HCT116 (cell line): Measurements from ENCODE around the gene PRSS58. TPM values are rescaled to one million over a fixed set of nuclear protein-coding genes. Genes with fewer than 3 reads are reported as not detected.

Experiments used
- ATAC-seq: fragments of 200-7000 bp; cut with Tn5 transposase; 2 replicates; pipeline ENCODE4 v1.9.1; 2020; ENCODE audit warnings: mild to moderate bottlenecking, moderate library complexity
- BruUV-seq: library from RNA; stranded (reverse); fragments of 400-500 nt; replicated peaks from 2 replicates; lab custom pipeline; 2021; lab: Mats Ljungman, UMichigan
- CTCF ChIA-PET: fragments of 300-600 bp; sonication (Branson Sonifier 250); formaldehyde crosslinking; loops from one replicate; lab custom pipeline; 2021; ENCODE audit warnings: antibody characterized with exemption; lab: Charles Lee
- POLR2A ChIA-PET: fragments of 300-600, 350-600 bp; sonication (Branson Sonifier 250); formaldehyde crosslinking; loops from one replicate; lab custom pipeline; 2021; ENCODE audit warnings: antibody characterized with exemption; lab: Charles Lee
- RAD21 ChIA-PET, 2 experiments: fragments of 300-600 bp; sonication (Branson Sonifier 250); formaldehyde crosslinking; loops; one replicate each; lab custom pipeline; 2023; ENCODE audit warnings: low total read pairs in 2 of 2; ENCODE audit not compliant: uncharacterized antibody in 2 of 2, unreplicated experiment in 2 of 2, low non-redundant PET in 1 of 2; lab: Charles Lee
- DNase-seq: peaks from one replicate; pipeline ENCODE4 v3.0.0-alpha.2; 2010; ENCODE audit warnings: low read depth, low spot score
- H2AFZ ChIP-seq: fragments of 200-600 bp; shearing (Covaris generic), sonication (generic); 2 replicates; pipeline ENCODE4 v1.6.1; 2017; ENCODE audit warnings: low read depth, mixed run types, mixed read lengths, antibody characterized with exemption, low read length; ENCODE audit not compliant: poor library complexity, severe bottlenecking
- H3K27ac ChIP-seq: 2 replicates; pipeline ENCODE4 v1.5.1; 2012; ENCODE audit warnings: low read depth, low read length
- H3K27me3 ChIP-seq: fragments of 200-600 bp; sonication (generic); 2 replicates; pipeline ENCODE4 v1.6.1; 2016; ENCODE audit warnings: mixed run types, low read length, mixed read lengths; ENCODE audit not compliant: insufficient read depth
- H3K36me3 ChIP-seq, 2 experiments: fragments of 200-500 bp in 1 of 2; fragments of 200-600 bp in 1 of 2; sonication (Bioruptor generic) in 1 of 2; sonication (generic) in 1 of 2; 2 replicates each; pipeline versions ENCODE4 v1.5.1 to v1.6.1; 2014 to 2016; ENCODE audit warnings: low read length in 2 of 2, inconsistent platforms in 1 of 2, mixed read lengths in 1 of 2, mixed run types in 1 of 2; ENCODE audit not compliant: insufficient read depth in 2 of 2, control insufficient read depth in 1 of 2
- H3K4me1 ChIP-seq, 2 experiments: fragments of 200-600 bp in 1 of 2; sonication (generic) in 1 of 2; 2 replicates each; pipeline versions ENCODE4 v1.5.1 to v1.6.1; 2012 to 2017; ENCODE audit warnings: low read length in 2 of 2, inconsistent platforms in 1 of 2, mild to moderate bottlenecking in 1 of 2, mixed read lengths in 1 of 2, mixed run types in 1 of 2, moderate library complexity in 1 of 2; ENCODE audit not compliant: insufficient read depth in 2 of 2, control insufficient read depth in 1 of 2
- H3K4me2 ChIP-seq: fragments of 200-600 bp; sonication (generic); 2 replicates; pipeline ENCODE4 v1.6.1; 2017; ENCODE audit warnings: mixed run types, low read length, mixed read lengths
- H3K4me3 ChIP-seq, 2 experiments: fragments of 200-600 bp in 1 of 2; sonication (generic) in 1 of 2; replicated peaks in 1 of 2; 2 replicates each; pipeline ENCODE4 v1.5.1; 2011 to 2016; ENCODE audit warnings: low read length in 2 of 2, control low read depth in 1 of 2, low read depth in 1 of 2, mild to moderate bottlenecking in 1 of 2, mixed read lengths in 1 of 2, mixed run types in 1 of 2
- H3K79me2 ChIP-seq: fragments of 200-600 bp; sonication (generic); 2 replicates; pipeline ENCODE4 v1.6.1; 2017; ENCODE audit warnings: mild to moderate bottlenecking, mixed run types, low read length, moderate library complexity, mixed read lengths; ENCODE audit not compliant: insufficient read depth
- H3K9ac ChIP-seq: fragments of 200-600 bp; sonication (generic); 2 replicates; pipeline ENCODE4 v1.6.1; 2016; ENCODE audit warnings: low read length, mixed read lengths
- H3K9me2 ChIP-seq: fragments of 200-600 bp; sonication (generic), shearing (Covaris generic); 2 replicates; pipeline ENCODE4 v1.6.1; 2017; ENCODE audit warnings: mixed run types, mild to moderate bottlenecking, moderate library complexity; ENCODE audit not compliant: insufficient read depth
- H3K9me3 ChIP-seq, 2 experiments: fragments of 200-500 bp in 1 of 2; fragments of 200-600 bp in 1 of 2; sonication (Bioruptor generic) in 1 of 2; sonication (generic) in 1 of 2; 2 replicates each; pipeline ENCODE4 v1.6.1; 2014 to 2017; ENCODE audit warnings: low read length in 2 of 2, mixed read lengths in 2 of 2, inconsistent platforms in 1 of 2, low read depth in 1 of 2, mild to moderate bottlenecking in 1 of 2, mixed run types in 1 of 2, moderate library complexity in 1 of 2; ENCODE audit not compliant: control insufficient read depth in 1 of 2, insufficient read depth in 1 of 2
- H4K20me1 ChIP-seq: fragments of 200-600 bp; sonication (generic), shearing (Covaris generic); 2 replicates; pipeline ENCODE4 v1.6.1; 2017; ENCODE audit warnings: mixed run types, mild to moderate bottlenecking, moderate library complexity; ENCODE audit not compliant: insufficient read depth
- CEBPB ChIP-seq: IDR thresholded peaks from 2 replicates; pipeline ENCODE4 v1.6.1; 2012; ENCODE audit warnings: low read depth
- EGR1 ChIP-seq: IDR thresholded peaks from 2 replicates; pipeline ENCODE4 v1.6.1; 2012; ENCODE audit warnings: low read depth
- ELF1 ChIP-seq: IDR thresholded peaks from 2 replicates; pipeline ENCODE4 v1.6.1; 2012; ENCODE audit warnings: low read depth, borderline replicate concordance
- JUND ChIP-seq: IDR thresholded peaks from 2 replicates; pipeline ENCODE4 v1.6.1; 2012
- RAD21 ChIP-seq: IDR thresholded peaks from 2 replicates; pipeline ENCODE4 v1.6.1; 2012; ENCODE audit warnings: low read depth, mild to moderate bottlenecking
- REST ChIP-seq: IDR thresholded peaks from 2 replicates; pipeline ENCODE4 v1.6.1; 2012; ENCODE audit warnings: low read depth
- SIN3A ChIP-seq: IDR thresholded peaks from 2 replicates; pipeline ENCODE4 v1.6.1; 2012; ENCODE audit warnings: low read depth
- SP1 ChIP-seq: IDR thresholded peaks from 2 replicates; pipeline ENCODE4 v1.6.1; 2012; ENCODE audit warnings: low read depth
- TCF7L2 ChIP-seq: IDR thresholded peaks from 2 replicates; pipeline ENCODE4 v1.7.0; 2011; ENCODE audit warnings: borderline replicate concordance, inconsistent platforms; ENCODE audit not compliant: insufficient read depth, insufficient read length; ENCODE audit errors: extremely low read depth
- YY1 ChIP-seq: IDR thresholded peaks from 2 replicates; pipeline ENCODE4 v1.6.1; 2011; ENCODE audit warnings: low read length, low read depth, moderate library complexity, mild to moderate bottlenecking; ENCODE audit not compliant: insufficient replicate concordance; ENCODE audit errors: extremely low read depth
- ZBTB33 ChIP-seq: IDR thresholded peaks from 2 replicates; pipeline ENCODE4 v1.6.1; 2011; ENCODE audit warnings: mild to moderate bottlenecking, low read length, moderate library complexity; ENCODE audit not compliant: insufficient replicate concordance; ENCODE audit errors: extremely low read depth
- intact Hi-C: fragments of 100-400 bp; cut with micrococcal nuclease; formaldehyde crosslinking; loops from 2 replicates; pipeline ENCODE4 v1.10.0; 2022
- total RNA-seq: library from RNA; stranded (reverse); gene quantifications from one replicate; pipeline ENCODE4 v1.2.1, GENCODE V29; 2021; ENCODE audit not compliant: unreplicated experiment

Gene PRSS58
- total RNA-seq, 1 experiment from 2014 or later = not detected

- H3K9ac ChIP-seq = no peak overlapping the region
- H3K4me3 ChIP-seq = no peak overlapping the region
- POLR2A ChIA-PET = no interaction called here
- ATAC-seq (no peak), DNase-seq (no peak)
- H3K9me2 ChIP-seq = no peaks in the 10 kb centered on the region
- H3K27ac ChIP-seq = no peak overlapping the region
- BruUV-seq = no TSS peak
- H3K9me3 ChIP-seq = no peaks in the 10 kb centered on the region
- intact Hi-C loops = no loop called here
- TF ChIP-seq ELF1 = no peak
- TF ChIP-seq EGR1 = no peak
- TF ChIP-seq TCF7L2 = no peak
- no peak for TF ChIP-seq YY1
- TF ChIP-seq ZBTB33 = no peak
- TF ChIP-seq RAD21 = no peak
- TF ChIP-seq SIN3A = no peak
- TF ChIP-seq SP1 = no peak
- no peak for TF ChIP-seq REST
- TF ChIP-seq CEBPB = no peak
- no peak for TF ChIP-seq JUND
- H2AFZ ChIP-seq = no peak overlapping the region
- H3K27me3 ChIP-seq = no peaks in the 10 kb centered on the region
- peaks cover 4 to 8% of the 10 kb centered on the region in 2 experiments; a peak in 3 of 4 replicates for H3K4me1 ChIP-seq
- RAD21 ChIA-PET = no interaction called here
- CTCF ChIA-PET = no interaction called here
- H4K20me1 ChIP-seq = no peaks in the 10 kb centered on the region
- no peaks in the 10 kb centered on the region for H3K36me3 ChIP-seq
- H3K79me2 ChIP-seq = no peaks in the 10 kb centered on the region
- no peak overlapping the region for H3K4me2 ChIP-seq
Observed at GRCh38 chr7:142228537-142229104, 29.2 kb downstream of the PRSS58 start.

Other genes starting within 250 kb of the PRSS58 start
- gene MGAM2, start 146.3 kb downstream of the PRSS58 start, total RNA-seq = 0.05 TPM